ENCODE measurements around the gene ATP5F1A. TPM values are rescaled to one million over a fixed set of nuclear protein-coding genes. Genes with fewer than 3 reads are reported as not detected.
"Not testable (repeated sequence)": the region's sequence is repeated elsewhere in the genome, so short reads cannot be mapped to it uniquely, and the experiment has no call there.

ATP5F1A gene
- 100 to 1,000 TPM; 355 to 540 (median 419) TPM for total RNA-seq

DNA sequence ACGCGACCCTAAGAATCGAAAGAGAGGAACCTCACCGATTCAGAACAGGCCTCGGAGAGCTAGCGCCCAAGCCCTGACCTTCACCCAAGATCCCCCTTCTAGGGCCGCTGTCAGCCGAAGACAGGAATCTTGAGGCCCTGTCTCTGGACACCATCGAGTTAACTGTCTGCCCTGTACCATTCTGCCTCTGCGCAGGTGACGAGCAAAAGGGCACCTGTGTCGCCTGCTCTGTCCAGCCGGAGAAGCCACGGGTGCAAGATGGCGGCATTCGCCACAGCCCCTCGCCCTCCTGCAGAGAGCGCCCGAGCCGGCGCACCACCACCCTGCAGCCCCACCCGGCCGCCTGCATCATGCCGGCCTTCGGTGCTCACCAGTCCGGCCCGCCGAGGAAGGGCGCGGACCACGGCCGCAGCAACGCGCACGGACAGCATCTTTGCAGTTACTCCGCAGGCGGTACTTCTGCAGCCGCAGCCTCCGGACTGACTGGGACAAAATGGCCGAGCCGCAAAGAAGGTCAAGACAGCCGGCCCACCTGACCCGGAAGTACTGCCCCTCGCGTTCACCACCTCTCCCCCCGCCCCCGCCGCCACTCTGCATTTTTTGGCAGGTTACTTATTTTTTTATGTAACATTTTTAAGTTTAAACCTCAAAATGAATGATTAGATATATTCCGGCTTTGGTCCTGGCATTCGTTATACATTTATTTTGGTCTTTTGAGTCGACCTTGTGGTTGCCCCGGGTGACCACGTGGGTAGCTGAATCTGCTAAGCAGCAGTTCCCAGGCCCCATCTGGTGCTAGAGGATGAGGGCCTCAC is at the start of gene ATP5F1A:
Gene ATP5F1A, minus strand, starts transcription at position 496 of the 815 bp plus-strand sequence. Its CDS starts 65 bp downstream, at position 431.
- peak within 1 kb of the TSS; percentile 86 for H3K4me3 ChIP-seq (ENCODE audit: low read depth, poor library complexity, severe bottlenecking)
- TF ChIP-seq POLR2A (IDR thresholded peaks at IDR 0.05): no peak
- TF ChIP-seq, protein P1, sequence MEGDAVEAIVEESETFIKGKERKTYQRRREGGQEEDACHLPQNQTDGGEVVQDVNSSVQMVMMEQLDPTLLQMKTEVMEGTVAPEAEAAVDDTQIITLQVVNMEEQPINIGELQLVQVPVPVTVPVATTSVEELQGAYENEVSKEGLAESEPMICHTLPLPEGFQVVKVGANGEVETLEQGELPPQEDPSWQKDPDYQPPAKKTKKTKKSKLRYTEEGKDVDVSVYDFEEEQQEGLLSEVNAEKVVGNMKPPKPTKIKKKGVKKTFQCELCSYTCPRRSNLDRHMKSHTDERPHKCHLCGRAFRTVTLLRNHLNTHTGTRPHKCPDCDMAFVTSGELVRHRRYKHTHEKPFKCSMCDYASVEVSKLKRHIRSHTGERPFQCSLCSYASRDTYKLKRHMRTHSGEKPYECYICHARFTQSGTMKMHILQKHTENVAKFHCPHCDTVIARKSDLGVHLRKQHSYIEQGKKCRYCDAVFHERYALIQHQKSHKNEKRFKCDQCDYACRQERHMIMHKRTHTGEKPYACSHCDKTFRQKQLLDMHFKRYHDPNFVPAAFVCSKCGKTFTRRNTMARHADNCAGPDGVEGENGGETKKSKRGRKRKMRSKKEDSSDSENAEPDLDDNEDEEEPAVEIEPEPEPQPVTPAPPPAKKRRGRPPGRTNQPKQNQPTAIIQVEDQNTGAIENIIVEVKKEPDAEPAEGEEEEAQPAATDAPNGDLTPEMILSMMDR (IDR thresholded peaks at IDR 0.05): no peak
- intact Hi-C loops (cut with DNase I; ENCODE audit: low total_unique reads): no loop called here
- WGBS, 2 donors: 0 to 1% methylated on average over 44 to 47 of the region's 53 CpGs
- DNase-seq (ENCODE audit: low spot score in 2 of 2): peak; percentile 89 to 97

DNA sequence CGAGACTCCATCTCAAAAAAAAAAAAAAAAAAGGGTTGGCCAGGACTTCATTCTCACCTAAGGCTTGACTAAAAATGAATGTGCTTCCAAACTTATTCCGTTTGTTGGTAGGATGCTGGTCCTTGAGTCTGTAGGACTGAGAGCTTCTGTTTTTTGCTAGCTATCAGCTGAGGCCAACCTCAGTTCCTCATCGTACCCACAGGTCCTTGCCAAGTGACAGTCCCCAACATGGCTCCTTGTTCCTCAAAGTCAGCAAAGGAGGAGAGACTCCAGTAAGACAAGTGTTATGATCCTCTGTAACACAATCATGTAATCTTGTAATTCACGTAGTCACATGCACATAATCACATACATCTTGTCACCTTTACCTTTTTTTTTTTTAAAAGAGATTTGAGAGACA is 43.1 kb upstream of the ATP5F1A start:
- WGBS, 2 donors: 91 to 96% methylated on average over 4 of the region's 4 CpGs
- no peak overlapping the region for H3K4me3 ChIP-seq (ENCODE audit: low read depth, poor library complexity, severe bottlenecking)
- DNase-seq (ENCODE audit: low spot score in 2 of 2): peak in 1 of 2 donors; percentile 1
- intact Hi-C loops (cut with DNase I; ENCODE audit: low total_unique reads): no loop called here
- TF ChIP-seq, protein P1 (IDR thresholded peaks at IDR 0.05): no peak
- TF ChIP-seq POLR2A (IDR thresholded peaks at IDR 0.05): no peak

DNA sequence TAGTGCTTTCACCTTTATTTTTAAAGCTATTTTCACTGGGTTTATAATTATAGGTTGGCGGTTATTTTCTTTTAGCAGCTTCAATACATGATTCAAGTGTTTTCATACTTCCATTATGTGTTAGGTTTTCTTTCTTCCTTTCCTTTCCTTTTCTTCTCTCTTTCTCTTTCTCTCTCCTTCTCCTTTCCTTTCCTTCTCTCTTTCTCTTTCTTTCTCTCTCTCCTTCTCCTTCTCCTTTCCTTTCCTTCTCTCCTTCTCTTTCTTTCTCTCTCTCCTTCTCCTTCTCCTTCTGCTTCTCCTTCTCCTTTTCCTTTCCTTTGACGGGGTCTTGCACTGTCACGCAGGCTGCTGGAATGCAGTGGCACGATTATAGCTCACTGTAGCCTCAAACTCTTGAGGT is 42.1 kb upstream of the ATP5F1A start:
- no peak overlapping the region for H3K4me3 ChIP-seq (ENCODE audit: low read depth, poor library complexity, severe bottlenecking)
- 90 to 97% methylated on average over 4 of the region's 4 CpGs for WGBS, 2 donors
- DNase-seq (ENCODE audit: low spot score in 2 of 2): no peak
- intact Hi-C loops (cut with DNase I; ENCODE audit: low total_unique reads): no loop called here
- TF ChIP-seq, protein P1 (IDR thresholded peaks at IDR 0.05): no peak
- TF ChIP-seq POLR2A (IDR thresholded peaks at IDR 0.05): no peak

DNA sequence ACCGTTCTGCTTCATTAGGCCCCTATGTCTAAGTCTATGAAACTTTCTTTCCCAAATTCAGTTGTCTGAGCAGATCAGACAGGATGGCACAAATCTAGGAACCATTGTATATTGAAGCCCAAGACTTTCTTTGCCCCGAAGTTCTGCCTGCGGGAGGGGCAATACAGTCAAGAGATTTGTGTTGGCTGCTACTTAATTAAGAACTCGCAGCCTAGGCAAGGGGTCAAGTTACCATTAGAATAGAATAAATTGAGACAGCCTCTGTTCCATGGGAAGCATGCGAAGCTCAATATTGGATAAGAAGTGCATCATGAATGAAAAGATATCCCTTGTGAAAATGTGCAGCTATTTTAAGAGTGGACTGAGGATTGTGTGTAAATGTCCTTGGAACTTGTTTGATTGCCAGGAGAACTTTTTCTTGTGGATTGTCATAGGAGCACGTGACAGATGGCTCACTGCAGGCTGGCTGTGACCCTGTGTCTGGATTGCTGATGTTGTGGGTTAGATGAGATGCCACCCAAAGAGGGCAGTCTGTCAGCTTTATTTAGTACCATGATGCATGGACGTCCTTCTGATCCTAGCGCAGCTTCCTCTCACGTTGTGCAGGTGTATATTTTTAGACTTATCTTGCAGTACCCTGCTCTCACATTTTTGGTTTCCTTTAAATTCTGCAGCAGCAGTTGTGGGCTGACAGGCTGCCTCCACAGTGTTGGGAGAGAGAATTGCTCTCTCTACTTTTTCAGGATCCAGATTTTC is 37.0 kb upstream of the ATP5F1A start:
- H3K4me3 ChIP-seq (ENCODE audit: low read depth, poor library complexity, severe bottlenecking): no peak overlapping the region
- intact Hi-C loops (cut with DNase I; ENCODE audit: low total_unique reads): no loop called here
- no peak for DNase-seq (ENCODE audit: low spot score in 2 of 2)
- TF ChIP-seq POLR2A (IDR thresholded peaks at IDR 0.05): no peak
- TF ChIP-seq, protein P1 (IDR thresholded peaks at IDR 0.05): no peak
- WGBS, 2 donors: 58 to 64% methylated on average over 9 of the region's 9 CpGs

DNA sequence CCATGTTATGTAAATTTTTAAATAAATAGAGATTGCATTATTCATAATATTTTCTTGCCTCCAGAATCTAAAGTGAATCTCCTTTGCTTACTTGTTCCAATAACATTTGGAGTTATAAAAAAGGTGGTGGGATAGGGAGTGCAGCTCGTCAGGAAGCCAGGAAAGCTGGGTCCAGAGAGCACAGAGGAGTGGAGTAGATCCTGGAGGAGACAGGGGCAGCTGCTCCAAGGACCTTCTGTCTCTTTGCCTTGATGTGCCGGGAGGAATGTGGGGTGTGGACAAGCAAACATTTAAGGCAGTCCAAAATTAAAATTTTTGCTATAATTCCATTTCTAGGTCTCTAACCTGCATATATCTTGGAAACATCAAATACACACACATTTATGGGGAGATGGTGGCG is 35.4 kb upstream of the ATP5F1A start:
- intact Hi-C loops (cut with DNase I; ENCODE audit: low total_unique reads): no loop called here
- 83 to 85% methylated on average over 3 of the region's 3 CpGs for WGBS, 2 donors
- TF ChIP-seq POLR2A (IDR thresholded peaks at IDR 0.05): no peak
- TF ChIP-seq, protein P1 (IDR thresholded peaks at IDR 0.05): no peak
- DNase-seq (ENCODE audit: low spot score in 2 of 2): no peak
- no peak overlapping the region for H3K4me3 ChIP-seq (ENCODE audit: low read depth, poor library complexity, severe bottlenecking)

DNA sequence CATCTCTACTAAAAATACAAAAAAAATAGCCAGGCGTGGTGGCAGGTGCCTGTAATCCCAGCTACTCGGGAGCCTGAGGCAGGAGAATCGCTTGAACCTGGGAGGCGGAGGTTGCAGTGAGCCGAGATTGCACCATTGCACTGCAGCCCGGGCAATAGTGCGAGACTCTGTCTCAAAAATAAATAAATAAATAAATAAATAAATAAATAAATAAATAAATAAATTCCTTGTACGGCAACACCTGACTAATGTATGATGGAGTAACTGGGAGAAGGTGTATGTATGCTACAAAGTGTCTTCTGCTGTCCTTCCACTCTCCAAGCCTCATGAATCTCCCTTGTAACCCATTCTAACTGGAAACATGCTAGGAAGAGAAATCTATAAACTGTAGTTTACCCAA is 32.5 kb upstream of the ATP5F1A start:
- DNase-seq (ENCODE audit: low spot score in 2 of 2); H3K4me3 ChIP-seq (ENCODE audit: low read depth, poor library complexity, severe bottlenecking); intact Hi-C loops (cut with DNase I; ENCODE audit: low total_unique reads): not testable (repeated sequence)
- 100% methylated on average over 8 of the region's 8 CpGs for WGBS, 2 donors

All from lower leg skin (tissue), 4 donors.